ENCODE measurements around the gene PLA2G6.
A peak's percentile ranks its signal among the peaks of the same experiment; 100 is the strongest.
"Not testable (repeated sequence)": the region's sequence is repeated elsewhere in the genome, so short reads cannot be mapped to it uniquely, and the experiment has no call there.

The PLA2G6 gene

DNA sequence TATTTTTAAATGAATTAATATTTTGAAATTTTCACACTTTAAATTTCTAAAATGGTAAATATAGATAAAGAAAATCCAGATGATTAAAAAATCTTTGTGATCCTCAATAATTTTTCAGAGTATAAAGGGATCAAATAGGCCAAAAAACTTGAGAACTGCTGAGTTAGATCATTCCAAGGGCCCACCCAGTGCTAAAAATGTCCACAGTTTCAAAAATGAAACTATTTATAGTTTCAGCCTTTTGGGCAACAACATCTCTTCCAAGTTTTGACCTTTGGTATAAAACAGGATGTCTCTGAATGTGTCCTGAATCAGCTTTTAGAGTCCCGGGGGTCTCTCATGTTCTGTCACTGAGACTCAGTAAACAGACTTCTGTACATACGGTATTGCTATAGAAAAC is 50.2 kb downstream of the PLA2G6 start:
- DNase-seq = no peak

DNA sequence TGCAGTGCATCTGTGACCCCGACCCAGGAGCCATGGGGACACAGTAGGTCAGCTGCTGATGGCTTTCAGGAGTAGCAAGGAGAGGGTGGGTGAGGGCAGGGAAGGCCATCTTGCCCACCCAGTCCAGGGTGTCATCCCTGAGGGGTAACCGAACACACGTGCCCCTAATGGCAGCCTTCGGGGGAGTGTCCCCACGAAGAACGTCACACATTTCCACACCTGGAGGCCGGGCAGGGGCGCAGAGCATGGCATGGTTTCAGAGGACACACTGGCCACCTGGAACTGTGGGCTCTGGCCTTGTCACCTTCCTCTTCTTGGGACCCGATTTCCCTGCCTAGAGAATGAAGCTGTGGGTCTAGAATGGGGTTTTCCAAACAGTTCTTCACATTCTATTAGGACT is 51.8 kb downstream of the PLA2G6 start:
- no peak for DNase-seq

DNA sequence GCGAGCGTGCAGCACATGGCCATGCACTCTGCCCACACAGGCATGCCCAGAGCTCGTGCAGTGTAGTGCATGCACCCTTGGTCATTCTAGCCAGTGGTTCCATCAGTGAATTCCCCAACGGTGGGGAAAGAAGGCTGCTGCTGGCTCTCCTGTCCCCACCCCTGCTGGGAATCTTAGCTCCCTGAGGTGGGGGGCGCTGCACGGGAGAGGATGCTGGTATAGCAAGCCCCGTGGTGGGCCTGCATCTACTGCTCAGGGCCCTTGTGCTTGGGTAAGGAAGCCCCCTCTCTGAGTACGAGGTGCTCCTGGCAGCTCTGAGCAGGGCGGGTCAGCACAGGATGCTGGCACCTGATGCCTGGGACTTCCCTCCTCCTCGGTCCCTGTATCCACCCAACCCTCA is 52.6 kb downstream of the PLA2G6 start:
- no peak for DNase-seq

DNA sequence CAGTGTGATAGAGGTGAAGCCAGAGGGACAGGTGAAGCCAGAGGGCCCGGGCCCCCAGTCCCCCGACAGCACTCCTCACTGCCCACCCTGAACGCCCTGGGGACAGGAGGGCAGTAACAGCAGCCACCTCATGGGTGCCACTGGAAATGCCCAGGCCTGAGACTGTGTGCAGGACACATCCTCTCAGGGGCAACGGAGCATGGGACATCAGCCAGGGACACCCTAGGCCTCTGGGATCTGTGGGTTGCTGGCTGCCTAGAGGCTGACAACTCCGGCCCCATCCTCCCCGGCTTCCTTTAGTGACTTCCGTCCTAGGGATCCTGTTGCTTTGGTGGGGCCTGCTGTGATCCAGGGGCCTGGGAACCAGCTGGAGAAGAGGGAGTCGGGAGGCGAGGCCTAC is 53.8 kb downstream of the PLA2G6 start:
- no peak for DNase-seq

DNA sequence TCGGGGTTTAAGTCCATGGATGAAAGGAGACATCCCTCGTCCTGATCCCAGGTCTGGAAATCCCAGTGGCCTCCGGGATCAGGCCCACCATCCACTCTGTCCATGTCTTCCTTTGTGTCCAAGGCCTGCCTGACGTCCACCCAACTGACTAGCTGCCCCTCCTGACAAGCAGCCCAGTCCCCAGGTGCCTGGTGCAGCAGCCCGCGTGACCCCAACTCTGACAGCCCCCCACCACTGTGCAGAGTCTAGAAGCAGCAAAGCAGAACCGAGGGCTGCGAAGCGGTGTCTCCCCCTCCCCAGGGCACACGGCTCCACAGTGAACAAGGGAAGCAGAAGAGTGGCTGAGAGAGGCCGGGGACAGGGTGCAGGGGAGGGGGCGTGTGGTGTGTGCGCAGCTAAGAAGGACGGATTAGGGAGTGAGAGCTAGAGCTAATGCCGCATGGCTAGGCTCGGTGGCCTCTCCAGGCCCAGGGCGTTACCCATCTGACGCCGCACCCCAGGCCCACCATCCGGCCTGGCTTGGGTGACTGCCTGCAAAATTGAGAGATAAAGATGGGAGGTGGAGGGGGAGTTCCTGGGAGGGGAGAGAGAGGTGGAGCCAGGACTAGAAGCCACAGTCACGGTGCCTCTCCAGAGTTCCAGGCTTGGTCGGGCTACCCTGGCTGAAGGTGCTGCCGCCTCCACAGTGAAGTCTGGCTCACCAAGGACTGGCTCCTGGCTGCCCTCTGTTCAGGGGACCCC is 54.5 kb downstream of the PLA2G6 start:
- DNase-seq = no peak

DNA sequence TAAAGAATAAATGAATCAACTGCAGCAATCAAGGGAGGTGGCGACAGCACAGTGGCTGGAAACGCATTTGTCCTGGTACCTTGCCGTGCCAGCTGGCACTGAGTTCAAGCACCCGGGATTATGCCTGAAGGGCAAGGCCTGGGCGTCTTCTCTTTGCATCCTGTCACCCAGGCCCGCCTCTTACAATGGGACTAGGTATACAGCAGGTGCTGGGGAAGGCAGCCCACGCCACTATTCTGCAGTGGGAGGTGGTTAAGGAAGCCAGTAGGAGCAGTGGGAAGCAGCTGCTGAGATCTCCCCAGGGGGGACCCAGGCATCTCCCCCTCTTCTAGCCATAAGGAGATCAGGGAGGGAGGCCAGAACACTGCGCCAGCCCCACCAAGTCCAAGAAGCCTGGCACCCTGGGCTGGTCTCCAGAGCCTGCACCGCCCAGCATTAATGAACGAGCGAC is 55.9 kb downstream of the PLA2G6 start:
- DNase-seq = no peak

DNA sequence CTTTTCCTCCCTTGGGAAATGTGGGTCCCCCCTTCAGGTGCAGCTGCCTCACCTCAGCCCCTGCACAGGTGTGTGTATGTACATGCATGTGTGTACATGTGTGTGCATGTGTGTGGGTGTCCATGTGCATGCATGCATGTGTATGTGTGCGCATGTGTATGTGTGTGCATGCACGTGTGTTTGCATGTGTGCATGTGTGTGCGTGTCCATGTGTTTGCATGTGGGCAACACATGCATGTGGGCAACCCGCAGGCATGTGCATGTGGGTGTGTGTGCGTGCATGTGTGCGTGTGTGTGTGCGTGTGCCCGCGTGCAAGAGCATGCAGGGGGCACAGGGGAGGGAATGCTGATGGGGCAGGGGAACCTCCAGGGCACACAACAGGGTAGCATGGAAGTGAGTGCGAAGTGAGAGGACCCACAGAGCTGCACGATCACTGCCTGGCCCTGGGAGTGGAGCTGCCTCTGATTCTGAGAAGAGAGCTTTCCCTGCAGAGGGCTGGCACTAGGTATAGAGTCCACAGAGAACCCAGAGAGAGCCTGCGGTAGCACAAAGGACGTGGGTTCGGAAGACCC is 56.5 kb downstream of the PLA2G6 start:
- no peak for DNase-seq

DNA sequence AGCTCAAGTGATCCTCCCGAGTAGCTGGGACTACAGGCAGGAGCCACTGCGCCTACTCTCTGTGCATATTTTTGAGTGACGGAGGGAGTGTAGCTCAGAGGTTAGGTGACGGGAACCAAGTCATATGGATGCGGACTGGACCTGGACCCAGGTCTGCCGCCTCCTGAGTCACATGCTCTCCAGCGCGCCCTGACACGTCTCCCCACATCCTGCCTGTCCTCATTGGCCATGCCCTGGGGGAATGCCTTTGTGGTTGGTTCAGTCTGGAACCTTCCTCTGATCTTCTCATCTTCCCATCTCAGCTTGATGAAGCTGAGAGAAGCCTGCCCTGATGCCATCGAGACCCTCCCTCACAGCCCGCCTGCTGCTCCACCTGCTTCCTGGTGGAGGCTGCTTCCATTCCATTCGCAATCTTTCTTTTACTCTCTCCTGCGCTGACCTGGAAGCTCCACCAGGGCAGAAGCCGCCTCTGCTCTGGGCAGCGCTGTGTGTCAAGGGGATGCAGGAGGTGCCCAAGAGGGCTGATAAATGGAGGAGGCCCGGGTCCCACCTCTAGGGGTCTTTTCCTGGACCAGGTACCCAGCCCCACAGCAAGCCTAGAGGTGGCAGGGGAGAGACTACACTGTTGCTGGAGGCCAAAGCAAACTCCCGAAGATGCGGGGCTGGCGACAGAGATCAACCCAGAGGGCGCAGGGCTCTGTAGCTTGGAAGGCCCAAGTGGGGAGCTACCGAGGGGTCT is 57.2 kb downstream of the PLA2G6 start:
- no peak for DNase-seq

DNA sequence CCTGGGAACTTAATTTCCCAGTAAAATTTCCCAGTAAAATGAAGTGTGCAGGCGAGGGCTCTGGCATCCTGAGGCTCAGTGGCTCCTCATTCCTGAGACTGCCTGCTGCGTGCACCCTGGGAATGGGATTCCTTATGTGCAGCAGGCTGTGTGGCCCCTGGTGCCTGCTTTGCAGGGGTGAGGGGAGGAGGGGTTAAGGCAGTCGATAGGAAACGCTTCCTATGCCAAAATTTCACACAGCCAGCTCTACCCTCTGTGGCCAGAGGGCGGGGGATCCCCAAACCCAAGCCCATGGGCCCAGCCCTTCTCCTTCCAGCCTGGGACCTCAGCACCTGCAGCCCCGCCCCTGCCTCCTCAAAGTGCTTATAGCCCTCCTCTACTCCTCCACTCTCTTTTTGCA is 59.0 kb downstream of the PLA2G6 start:
- no peak for DNase-seq

DNA sequence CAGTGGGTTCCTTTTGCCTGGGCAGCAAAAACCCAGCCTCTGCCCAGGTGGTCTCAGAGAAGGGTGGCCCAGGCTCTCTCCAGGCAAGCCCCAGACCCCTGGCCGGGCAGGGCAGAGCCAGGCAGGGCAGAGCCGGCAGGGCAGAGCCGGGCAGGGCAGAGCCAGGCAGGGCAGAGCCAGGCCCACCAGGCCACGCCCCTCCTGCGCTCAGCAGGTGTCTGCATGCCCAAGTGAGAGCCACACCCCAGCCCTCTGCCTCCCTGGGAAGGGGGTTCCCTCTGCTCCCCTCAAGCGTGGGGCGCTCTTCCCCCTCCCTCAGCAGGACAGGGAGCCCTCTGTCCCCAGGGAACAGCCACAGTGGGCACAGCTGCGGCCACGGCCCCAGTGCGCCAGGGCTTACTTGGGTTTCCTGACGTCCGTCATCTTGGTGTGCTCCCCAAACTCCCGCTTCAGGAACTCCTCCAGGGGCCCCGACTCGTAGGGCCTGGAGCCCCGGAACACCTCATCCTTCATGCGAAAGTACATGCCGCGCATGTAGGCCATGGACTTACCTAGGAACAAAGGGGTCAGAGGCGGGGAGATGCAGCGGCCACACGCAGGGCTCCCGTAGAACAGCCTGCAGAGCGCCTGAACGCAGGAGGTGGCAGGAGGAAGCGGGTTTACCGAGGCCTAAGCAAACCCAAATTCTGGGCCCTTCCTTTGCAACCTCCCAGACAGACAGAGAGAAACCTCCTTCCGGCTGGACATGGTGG is 61.1 kb downstream of the PLA2G6 start:
- no peak for DNase-seq

DNA sequence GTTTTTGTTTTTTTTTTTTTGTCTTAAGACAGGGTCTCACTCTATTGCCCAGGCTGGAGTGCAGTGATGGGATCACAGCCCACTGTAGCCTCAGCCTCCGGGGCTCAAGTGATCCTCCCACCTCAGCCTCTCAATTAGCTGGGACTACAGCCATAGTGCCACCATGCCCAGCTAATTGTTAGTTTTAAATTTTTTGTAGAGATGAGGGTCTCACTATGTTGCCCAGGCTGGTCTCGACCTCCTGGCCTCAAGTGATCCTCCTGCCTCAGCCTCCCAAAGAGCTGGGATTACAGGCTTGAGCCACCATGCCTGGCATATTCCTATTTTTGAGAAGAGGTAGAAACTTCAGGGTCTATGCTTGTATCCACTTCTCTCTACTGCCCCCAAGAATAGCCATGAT is 62.9 kb downstream of the PLA2G6 start:
- DNase-seq = not testable (repeated sequence)

DNA sequence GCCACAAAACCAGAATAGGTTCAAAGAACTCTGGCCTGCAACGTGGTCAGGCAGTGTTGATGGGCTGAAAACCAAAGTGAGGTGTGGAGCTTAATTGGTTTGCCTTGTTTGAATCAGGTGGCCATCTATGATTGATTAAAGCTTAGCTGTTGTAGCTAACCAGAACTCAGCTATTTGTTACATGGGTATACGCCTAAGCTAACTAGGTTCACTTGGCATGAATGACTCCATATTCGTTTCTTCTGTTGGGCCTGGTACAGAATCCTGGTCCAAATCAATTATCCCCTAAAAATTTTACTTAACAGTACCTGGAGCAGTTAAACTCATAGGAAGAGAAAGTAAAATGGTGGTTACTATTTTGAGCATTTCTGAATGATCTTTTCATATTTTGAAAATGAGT is 63.4 kb downstream of the PLA2G6 start:
- no peak for DNase-seq

DNA sequence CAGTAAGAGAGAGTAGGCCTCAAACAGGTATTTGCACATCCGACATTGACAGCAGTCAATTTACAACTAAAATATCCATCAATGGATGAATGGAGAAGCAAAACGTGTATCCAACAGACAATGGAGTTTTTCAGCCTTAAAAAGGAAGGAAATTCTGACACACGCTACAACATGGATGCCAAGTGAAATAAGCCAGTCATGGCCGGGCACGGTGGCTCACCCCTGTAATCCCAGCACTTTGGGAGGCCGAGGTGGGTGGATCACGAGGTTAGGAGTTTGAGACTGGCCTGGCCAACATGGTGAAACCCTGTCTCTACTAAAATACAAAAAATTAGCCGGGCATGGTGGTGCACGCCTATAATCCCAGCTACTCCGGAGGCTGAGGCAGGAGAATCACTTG is 64.1 kb downstream of the PLA2G6 start:
- DNase-seq = not testable (repeated sequence)

DNA sequence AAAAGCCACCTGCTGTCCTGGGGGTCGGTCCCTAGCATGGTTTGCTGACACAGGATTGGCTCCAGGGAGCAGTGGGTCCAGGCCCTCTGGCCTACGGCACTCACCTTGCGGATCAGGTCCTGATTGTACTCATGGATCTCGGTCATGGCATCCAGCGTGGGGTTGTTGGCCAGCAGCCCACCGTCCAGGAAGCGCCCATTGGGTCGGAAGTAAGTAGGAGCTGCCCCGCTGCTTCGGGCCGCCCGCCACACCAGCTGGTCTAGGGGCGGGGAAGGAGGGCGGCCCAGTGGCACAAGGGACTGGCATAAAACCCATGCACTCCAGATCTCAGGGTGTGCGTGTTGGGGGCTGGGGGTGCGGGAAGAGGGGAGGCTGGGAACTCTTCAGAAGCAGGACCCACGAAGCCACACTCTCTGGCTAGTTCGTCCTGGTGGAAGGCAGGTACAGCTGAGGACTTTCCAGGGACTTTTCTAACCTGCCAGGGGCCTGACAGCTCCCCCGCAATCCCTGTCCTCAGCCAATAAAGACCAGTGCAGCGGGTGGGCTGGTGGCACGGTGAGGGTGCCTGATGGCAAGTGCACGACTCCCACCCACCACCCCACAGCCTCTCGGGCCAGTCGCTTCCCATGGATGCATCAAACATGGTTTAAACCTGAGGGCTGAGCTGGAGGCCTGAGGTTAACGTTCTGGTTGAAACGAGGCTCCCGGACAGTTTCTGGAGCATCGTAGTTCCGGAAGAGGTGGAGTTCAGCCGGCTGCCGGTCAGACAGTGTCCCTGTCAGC is 66.0 kb downstream of the PLA2G6 start:
- no peak for DNase-seq

DNA sequence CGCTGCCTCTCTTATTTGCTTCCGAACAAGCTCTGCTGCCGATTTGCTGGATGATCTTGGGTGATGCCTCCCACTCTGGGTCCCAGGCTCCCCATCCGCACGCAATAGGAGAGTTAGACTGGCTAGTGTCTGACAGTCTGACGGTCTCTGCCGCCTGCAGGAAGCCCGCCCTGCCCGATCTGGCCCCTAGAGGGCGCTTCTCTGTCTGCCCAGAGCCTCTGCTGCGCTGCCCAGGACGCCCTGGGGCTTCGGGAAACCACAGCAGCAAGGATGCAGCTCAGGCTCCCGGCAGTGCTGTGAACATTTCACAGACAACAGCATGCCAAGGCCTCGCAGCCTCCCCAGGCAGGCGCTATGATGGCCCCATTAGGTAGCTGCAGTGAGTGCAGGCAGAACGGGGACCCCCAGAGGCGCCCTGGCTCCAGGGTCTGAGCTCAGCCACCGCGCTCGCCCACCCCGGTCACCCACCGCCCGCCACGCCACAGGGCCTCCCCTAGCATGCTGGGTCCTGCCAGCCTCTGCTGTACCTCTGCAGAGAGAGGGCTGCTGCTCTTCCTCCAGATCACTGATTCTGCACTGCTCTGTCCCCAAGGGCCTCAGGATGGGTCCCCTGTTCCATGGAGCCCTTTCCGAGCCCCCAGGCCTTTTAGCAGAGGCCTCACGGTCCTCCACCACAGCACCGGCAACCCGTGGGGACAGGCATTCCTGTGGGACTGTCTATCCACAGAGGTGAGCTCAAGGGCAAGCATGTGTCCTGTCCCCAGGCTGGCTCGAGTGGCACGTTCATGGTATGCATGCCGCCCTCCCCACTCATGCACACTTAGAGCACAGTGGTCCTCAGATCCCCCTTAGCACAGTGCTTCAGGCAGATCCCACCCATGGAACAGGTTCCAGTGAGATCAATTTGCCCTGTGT is 66.9 kb downstream of the PLA2G6 start:
- DNase-seq = peak; percentile 66

DNA sequence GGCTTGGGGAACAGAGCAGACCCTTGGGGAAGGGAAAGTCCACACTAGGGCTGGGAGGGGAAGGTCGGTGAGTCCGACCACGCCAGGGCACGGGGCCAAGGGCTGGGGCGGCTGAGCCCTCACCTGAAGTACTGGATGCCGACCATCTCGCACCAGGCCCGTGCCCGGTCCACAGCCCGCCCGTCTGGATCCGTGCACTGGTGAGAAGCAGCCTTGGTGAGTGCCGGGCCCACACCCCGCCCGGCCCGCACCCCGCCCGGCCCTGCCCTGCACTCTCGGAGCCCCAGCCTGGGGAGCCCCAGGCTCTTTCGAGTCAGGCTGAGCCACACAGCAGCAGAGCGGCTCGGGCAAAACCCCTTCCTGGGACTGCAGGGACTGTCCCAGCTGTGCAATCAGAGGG is 69.2 kb downstream of the PLA2G6 start:
- no peak for DNase-seq

DNA sequence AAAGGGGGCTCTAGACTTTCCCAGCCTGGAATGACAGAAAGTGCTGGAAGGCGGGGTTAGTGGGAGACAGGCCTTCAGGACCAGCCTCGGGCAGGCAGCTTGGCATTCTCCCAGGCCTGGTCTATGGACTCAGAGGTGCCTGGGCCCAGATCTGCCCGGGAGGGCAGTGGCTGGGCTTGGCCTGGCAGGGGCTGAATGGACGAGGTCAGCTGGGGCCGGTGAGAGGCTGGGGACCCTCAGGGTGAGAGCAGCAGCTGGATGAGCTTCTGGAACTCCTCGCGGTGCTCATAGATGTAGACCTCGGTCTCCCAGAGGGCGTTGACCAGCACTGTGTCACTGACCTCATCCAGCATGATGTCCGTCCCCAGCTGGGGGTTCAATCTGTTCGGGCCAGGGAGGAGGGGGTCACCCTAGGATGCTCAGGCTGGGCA is 69.7 kb downstream of the PLA2G6 start:
- DNase-seq = no peak

DNA sequence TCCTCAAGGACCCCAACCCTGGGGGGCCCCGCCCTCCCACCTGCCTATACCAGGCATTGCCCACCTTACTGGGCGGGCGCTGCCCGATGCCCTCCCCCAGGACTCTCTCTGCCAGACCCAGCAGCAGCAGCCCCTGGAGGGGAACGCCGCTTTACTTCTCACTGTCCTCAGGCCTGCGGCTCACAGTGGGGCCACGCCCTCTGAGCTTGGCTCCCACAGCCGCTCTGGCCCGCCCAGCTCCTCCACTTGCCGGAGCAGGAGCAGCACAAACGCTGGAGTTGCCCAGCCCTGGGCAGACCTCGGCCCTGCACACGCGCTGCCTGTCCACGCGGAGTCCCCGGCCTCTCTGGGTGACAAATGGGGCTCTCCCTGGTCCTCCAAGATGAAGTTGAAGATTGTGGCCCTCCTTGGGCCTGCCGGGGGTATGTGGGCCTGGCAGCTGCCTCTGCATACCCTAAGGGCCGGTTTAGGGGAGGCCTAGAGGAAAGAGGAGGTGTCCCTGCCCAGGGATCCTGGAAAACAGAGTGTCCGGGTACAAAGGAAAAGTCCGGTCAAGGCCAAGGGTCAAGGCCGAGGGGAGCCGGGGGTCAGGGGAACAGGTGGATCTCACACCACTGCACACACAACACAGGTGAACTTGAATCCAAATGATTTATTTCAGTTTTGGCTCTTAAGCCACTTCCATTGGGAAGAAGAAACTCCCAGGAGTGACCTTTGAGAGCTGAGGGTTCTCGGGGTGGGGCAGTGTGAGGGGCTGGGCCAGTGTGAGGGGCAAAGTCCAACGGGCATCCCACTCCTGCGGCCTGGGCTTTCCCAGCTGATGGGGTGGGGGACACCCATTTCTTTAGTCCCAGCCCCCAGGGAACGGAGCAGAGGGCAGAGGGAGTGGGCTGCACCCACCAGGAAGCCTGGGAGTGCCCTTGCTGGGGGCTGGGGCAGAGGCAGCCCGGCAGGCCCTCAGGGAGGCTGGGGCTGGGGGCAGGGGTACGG is 70.5 kb downstream of the PLA2G6 start:
- no peak for DNase-seq

DNA sequence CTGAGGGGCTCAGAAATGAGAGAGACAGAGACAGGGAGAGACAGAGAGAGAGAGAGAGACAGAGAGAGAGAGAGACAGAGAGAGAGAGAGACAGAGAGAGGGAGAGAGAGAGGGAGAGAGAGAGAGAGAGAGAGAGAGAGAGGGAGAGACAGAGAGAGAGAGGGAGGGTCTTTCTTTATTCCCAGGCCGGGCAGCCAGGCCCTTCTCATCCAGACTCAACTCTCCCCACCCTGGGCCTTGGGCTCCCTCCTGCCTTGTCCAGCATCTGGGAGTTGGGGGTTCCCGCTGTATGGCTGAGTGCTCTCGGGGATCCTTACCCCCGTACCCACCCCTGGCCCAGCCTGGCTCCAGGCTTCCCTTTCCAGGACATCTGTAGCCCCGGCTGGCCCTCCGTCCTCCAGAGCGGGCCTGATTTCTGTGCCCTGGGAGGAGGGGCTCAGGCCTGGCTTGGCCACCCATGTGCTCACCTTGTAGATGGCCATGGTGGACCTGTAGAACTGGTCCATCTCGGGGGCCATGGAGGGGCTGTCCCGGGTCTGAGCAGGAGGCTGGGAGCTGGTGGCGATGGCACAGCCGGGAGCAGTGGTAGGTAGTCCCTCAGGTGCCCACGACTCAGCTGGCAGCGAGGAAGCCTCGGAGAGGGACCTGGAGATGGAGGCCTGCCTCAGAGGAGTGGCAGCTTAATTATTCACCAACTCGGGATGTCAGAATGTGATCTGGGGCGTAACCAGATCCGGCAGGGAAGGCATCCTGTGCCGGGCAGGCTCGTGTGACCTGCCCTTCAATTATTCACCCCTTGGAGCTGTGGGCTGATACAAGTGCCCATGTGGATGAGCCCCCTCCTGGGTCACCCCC is 71.4 kb downstream of the PLA2G6 start, which contains the start of gene BAIAP2L2:
BAIAP2L2 (minus strand) TSS at position 677 of the 855 bp plus-strand sequence; CDS start at position 518, 159 bp downstream.
- no peak for DNase-seq
